ENCODE results near the gene FOXF2. TPM values are rescaled to one million over a fixed set of nuclear protein-coding genes. Genes with fewer than 3 reads are reported as not detected.
A peak's percentile ranks its signal among the peaks of the same experiment; 100 is the strongest.

Gene FOXF2
- total RNA-seq, 1 donor from 2014 or later = 0.58 TPM

GRCh38 chr6:1400126-1400850, 10.9 kb downstream of the FOXF2 start:
- intact Hi-C loops (cut with DNase I) = no loop called here
- no peak for ATAC-seq
- DNase-seq (ENCODE audit: low spot score) = peak; percentile 34

GRCh38 chr6:1402369-1402768, 13.0 kb downstream of the FOXF2 start:
- intact Hi-C loops (cut with DNase I) = no loop called here
- DNase-seq (ENCODE audit: low spot score) (peak; percentile 33), ATAC-seq (no peak)

GRCh38 chr6:1402868-1403267, 13.5 kb downstream of the FOXF2 start:
- intact Hi-C loops (cut with DNase I) = no loop called here
- ATAC-seq (no peak), DNase-seq (ENCODE audit: low spot score) (no peak)

- intact Hi-C loops (cut with DNase I) = no loop called here
- ATAC-seq (no peak), DNase-seq (ENCODE audit: low spot score) (peak; percentile 34)
These were observed 14.7 kb downstream of the FOXF2 start for GRCh38 chr6:1403851-1404712.

GRCh38 chr6:1404713-1405098, 15.3 kb downstream of the FOXF2 start:
- DNase-seq (ENCODE audit: low spot score) (no peak), ATAC-seq (no peak)
- intact Hi-C loops (cut with DNase I) = no loop called here

- intact Hi-C loops (cut with DNase I) = no loop called here
- ATAC-seq (no peak), DNase-seq (ENCODE audit: low spot score) (peak; percentile 30)
These were observed 15.8 kb downstream of the FOXF2 start for GRCh38 chr6:1405221-1405620.

- ATAC-seq = peak; percentile 10
- peak; percentile 35 for DNase-seq (ENCODE audit: low spot score)
- intact Hi-C loops (cut with DNase I) = no loop called here
These were observed 17.1 kb downstream of the FOXF2 start for GRCh38 chr6:1406306-1407072.

GRCh38 chr6:1407499-1407990, 18.2 kb downstream of the FOXF2 start:
- DNase-seq (ENCODE audit: low spot score) = peak; percentile 33
- ATAC-seq = peak; percentile 58
- intact Hi-C loops (cut with DNase I) = no loop called here

GRCh38 chr6:1409774-1410465, 20.5 kb downstream of the FOXF2 start:
- intact Hi-C loops (cut with DNase I) = no loop called here
- DNase-seq (ENCODE audit: low spot score) (peak; percentile 26), ATAC-seq (no peak)

GRCh38 chr6:1412901-1413300, 23.5 kb downstream of the FOXF2 start:
- ATAC-seq (no peak), DNase-seq (ENCODE audit: low spot score) (no peak)
- intact Hi-C loops (cut with DNase I) = no loop called here

- ATAC-seq = no peak
- DNase-seq (ENCODE audit: low spot score) = peak; percentile 12
- intact Hi-C loops (cut with DNase I) = no loop called here
These were observed 26.2 kb downstream of the FOXF2 start for GRCh38 chr6:1415416-1416063.

GRCh38 chr6:1416191-1416760, 26.9 kb downstream of the FOXF2 start:
- DNase-seq (ENCODE audit: low spot score) (peak; percentile 31), ATAC-seq (no peak)
- intact Hi-C loops (cut with DNase I) = no loop called here

GRCh38 chr6:1416820-1417219, 27.4 kb downstream of the FOXF2 start:
- DNase-seq (ENCODE audit: low spot score) = no peak
- intact Hi-C loops (cut with DNase I) = no loop called here
- ATAC-seq = no peak

GRCh38 chr6:1417718-1418117, 28.3 kb downstream of the FOXF2 start:
- intact Hi-C loops (cut with DNase I) = no loop called here
- no peak for ATAC-seq
- DNase-seq (ENCODE audit: low spot score) = no peak

- intact Hi-C loops (cut with DNase I) = no loop called here
- DNase-seq (ENCODE audit: low spot score) (no peak), ATAC-seq (no peak)
These were observed 29.3 kb downstream of the FOXF2 start for GRCh38 chr6:1418471-1419191.

GRCh38 chr6:1420382-1420781, 31.0 kb downstream of the FOXF2 start:
- no peak for ATAC-seq
- intact Hi-C loops (cut with DNase I) = no loop called here
- DNase-seq (ENCODE audit: low spot score) = no peak

GRCh38 chr6:1422290-1422689, 32.9 kb downstream of the FOXF2 start:
- ATAC-seq = no peak

More at GRCh38 chr6:1422290-1422689, 32.9 kb downstream of the FOXF2 start:
- intact Hi-C loops (cut with DNase I) = no loop called here
- DNase-seq (ENCODE audit: low spot score) = no peak

All from sciatic nerve (tissue), 2 donors.